Ammon's horn (tissue), 1 donor: Measurements from ENCODE around the gene PMM1.
"Not testable (repeated sequence)": the region's sequence is repeated elsewhere in the genome, so short reads cannot be mapped to it uniquely, and the experiment has no call there.

Experiments
- DNase-seq: peaks from one replicate; pipeline ENCODE4 v3.0.0-alpha.2; 2016; ENCODE audit warnings: low spot score

The PMM1 gene

DNA sequence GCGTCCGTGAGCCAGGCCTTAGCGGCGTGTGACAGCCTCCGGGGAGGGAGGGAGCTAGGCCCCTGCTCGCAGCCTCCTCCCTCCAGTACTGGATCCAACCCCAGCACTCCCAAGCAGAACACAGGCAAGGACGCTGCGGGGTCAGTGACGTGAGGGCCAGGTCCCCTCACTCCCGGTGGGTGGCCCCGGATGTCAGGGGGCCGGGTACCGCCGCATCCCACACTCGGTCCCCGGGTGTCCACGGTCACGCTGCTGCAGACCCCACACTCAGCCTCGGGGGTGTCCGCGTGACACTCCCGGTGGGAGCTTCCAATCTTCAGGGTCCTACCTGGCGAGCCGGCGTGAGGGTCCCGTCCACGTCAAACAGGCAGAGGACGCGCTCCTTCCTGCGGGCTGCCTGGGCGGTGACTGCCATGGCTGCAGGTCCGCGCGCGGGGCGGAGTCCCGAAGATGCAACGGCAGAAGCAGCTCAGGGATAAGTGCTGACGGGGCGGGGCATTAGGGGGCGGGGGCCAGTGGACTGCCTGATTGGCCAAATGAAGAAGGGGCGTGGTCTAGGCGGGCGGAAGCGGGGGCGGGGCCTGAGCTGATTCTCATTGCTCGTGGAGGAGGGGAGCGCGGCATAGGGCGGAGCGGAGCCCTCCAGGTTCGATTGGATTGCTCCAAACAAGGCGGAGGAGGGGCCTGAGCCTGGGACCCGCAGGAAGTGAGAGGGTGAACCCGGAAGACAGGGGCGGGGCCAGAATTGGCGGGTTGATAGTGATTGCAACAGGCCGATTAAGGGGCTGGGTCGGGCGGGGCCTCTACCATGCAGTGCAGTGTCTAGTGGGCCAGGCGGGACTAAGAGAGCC is at the start of gene PMM1:
Gene PMM1 (minus strand): TSS at position 450 of the 851 bp plus-strand sequence. CDS start 35 bp downstream, at position 415.
- DNase-seq, result peak; percentile 100

DNA sequence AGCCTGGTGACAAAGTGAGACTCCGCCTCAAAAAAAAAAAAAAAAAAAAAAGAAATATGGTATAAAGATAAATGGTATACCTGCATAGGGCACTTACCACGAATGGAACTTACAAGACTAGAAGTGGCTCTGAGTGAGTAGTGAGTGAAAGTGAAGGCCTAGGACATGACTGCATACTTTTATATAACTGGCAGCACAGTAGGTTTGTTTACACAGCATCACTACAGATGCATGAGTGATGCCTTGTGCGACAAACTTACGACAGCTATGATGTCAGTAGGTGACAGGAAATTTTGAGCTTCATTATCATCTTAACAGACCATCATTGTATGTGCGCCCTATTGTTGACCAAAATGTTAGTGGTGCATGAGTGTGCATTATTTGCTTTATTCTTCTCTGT is 49.1 kb upstream of the PMM1 start:
- DNase-seq, result no peak

DNA sequence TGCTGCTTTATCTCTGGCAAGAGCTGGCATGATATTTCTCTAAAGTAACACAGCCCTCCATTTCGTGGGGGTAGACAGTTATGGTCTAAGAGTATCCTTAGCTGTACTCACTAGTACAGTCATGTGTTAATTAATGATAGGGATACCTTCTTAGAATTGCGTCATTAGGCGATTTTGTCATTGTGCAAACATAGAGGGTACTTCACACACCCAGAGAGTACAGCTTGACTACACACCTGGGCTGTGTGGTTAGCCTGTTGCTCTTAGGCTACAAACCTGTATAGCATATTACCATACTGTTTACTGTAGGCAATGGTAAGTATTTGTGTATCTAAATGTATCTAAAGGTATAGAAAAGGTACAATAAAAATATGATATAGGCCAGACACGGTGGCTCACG is 48.5 kb upstream of the PMM1 start:
- DNase-seq, result no peak

- DNase-seq, result not testable (repeated sequence)
These were observed 48.0 kb upstream of the PMM1 start for GRCh38 chr22:41637623-41638022.

- DNase-seq, result no peak
These were observed 46.8 kb upstream of the PMM1 start for GRCh38 chr22:41636467-41636866.

DNA sequence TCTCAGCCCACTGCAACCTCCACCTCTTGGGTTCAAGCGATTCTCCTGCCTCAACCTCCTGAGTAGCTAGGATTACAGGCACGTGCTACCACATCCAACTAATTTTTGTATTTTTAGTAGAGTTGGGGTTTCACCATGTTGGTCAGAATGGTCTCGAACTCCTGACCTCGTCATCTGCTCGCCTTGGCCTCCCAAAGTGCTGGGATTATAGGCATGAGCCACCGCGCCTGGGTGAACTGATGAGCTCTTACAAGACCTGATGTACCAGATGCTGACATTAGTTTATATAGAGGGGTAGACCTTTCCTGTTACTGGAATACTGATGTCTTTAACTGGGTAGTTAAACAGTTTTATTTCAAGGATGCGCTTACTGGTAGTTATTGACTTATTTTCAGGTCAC is 45.0 kb upstream of the PMM1 start:
- DNase-seq, result not testable (repeated sequence)

DNA sequence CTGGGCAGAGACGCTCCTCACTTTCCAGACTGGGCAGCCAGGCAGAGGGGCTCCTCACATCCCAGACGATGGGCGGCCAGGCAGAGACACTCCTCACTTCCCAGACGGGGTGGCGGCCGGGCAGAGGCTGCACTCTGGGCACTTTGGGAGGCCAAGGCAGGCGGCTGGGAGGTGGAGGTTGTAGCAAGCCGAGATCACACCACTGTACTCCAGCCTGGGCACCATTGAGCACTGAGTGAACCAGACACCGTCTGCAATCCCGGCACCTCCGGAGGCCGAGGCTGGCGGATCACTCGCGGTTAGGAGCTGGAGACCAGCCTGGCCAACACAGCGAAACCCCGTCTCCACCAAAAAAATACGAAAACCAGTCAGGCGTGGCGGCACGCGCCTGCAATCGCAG is 42.0 kb upstream of the PMM1 start:
- DNase-seq, result not testable (repeated sequence)

DNA sequence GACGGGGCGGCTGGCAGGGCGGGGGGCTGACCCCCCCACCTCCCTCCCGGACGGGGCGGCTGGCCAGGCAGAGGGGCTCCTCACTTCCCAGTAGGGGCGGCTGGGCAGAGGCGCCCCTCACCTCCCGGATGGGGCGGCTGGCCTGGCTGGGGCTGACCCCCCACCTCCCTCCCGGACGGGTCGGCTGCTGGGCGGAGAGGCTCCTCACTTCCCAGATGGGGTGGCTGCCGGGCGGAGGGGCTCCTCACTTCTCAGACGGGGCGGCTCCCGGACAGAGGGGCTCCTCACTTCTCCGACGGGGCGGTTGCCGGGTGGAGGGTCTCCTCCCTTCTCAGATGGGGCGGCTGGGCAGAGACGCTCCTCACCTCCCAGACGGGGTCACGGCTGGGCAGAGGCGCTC is 41.5 kb upstream of the PMM1 start:
- DNase-seq, result not testable (repeated sequence)

DNA sequence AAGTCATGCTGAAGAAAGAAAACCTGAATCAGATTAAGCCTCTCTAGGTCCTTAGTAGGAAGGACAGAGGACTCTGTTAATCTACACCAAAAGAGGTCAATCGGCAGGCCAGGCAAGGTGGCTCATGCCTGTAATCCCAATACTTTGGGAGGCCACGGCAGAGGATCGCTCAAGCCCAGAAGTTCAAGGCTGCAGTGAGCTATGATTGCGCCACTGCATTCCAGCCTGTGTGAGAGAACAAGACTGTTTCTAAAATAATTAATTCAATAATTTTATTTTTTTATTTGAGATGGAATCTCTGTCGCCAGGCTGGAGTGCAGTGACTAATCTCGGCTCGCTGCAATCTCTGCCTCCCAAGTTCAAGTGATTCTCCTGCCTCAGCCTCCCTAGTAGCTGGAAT is 35.9 kb upstream of the PMM1 start:
- no peak for DNase-seq

DNA sequence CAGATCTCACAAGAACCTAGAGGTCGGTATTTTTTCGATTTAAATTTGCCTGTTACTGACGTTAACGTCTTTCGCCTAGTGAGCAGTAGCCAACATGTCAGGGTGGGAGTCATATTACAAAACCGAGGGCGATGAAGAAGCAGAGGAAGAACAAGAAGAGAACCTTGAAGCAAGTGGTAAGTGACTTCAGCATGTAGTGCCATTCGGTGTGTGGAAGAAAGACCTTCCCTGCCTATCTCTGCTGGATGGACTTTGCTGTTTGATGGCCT is 32.2 kb upstream of the PMM1 start:
- no peak for DNase-seq

GRCh38 chr22:41621099-41621910 is 31.7 kb upstream of the PMM1 start, which contains the start of gene XRCC6:
Gene XRCC6 (plus strand): TSS chr22:41621295. CDS start chr22:41622005, 710 bp downstream.
- peak; percentile 100 for DNase-seq

- DNase-seq, result peak; percentile 47
These were observed 31.0 kb upstream of the PMM1 start, which contains the start of gene DESI1 for GRCh38 chr22:41620589-41621098. Gene DESI1 (minus strand): TSS chr22:41621043. CDS start chr22:41620839, 204 bp downstream.

DNA sequence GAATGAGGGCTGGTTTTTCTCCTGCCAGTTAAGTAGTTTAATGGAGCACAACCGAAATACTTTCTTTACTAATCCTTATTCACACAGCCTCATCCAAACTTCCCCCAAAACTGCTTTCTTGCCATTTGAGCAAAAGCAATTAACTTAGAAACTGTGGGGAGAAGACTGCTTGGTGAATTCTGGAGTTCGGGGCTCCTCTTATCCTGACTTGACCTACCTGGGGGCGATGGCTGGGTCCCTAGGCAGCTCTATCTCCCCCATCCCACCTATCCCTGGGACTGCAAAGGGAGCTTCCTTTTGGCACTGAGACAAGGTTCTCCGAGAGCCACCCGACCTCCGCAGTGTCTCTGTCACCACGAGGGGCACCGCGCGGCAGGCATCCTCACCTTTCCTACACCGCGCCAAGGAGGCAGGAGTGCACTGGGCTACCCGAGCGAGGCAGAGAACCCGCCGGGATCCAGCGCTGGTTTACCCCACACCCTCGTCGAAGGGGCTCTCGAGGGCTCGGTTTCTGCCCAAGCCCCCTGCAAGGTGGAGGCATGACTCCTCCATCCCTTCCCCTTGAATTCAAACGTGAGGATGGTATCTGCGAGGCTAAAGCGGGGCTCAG is 30.4 kb upstream of the PMM1 start:
- peak; percentile 37 for DNase-seq

DNA sequence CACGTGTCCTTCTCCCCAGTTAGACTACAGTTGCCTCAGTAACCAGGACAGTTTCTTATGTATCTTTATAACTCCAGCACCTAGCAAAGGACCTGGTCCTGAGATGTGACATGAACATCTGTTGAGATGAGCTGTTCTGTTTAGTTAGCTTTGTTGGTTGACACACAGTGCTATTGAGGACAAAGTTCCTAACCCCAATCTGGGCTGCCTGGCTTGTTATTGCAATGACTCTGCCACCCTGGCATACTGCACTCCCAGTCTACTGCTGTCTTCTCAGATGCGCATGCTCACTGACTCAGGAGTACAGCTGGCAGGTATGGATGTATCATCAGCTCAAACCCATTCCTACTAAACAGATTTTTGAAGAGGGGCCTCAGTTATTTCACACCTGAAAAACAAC is 23.8 kb upstream of the PMM1 start:
- DNase-seq, result no peak

- no peak for DNase-seq
These were observed 23.1 kb upstream of the PMM1 start for GRCh38 chr22:41612603-41613306.

- DNase-seq, result no peak
These were observed 18.7 kb upstream of the PMM1 start for GRCh38 chr22:41608386-41608785.

- DNase-seq, result no peak
These were observed 14.3 kb upstream of the PMM1 start for GRCh38 chr22:41603873-41604332.

- no peak for DNase-seq
These were observed 11.3 kb upstream of the PMM1 start for GRCh38 chr22:41600976-41601375.

DNA sequence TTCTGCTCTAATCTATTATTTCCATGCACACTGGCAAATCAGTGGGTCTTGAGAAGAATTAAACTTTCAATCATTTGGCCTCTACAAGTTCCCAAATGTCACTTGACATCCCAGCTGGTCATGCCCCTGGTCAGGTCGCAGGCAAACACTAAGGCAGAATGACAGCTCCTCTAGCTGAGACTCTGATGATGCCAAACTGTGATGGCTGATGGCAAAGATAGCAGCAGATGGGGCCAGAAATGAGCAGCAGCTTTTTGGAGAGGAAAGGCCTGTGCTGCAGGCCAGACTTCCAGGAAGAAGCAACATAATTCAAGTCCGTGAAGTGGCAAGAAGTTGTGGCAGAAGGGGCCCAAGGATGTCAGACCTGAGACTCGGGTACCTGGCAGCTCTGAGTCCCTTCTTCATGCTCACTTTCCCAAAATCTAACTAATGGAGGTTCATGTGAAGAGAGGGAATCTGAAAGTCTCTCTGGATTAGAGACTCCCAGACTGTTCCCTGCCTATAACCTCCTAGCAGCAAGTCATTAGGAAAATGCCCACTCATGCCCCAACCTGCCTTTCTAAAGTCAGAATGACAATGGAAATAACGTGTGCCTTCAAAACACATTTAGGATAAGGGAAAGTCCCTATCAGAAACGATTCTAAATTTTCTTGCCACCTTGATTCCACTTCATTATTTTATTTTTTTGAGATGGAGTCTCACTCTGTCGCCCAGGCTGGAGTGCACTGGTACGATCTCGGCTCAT is 9.4 kb upstream of the PMM1 start:
- DNase-seq, result no peak

DNA sequence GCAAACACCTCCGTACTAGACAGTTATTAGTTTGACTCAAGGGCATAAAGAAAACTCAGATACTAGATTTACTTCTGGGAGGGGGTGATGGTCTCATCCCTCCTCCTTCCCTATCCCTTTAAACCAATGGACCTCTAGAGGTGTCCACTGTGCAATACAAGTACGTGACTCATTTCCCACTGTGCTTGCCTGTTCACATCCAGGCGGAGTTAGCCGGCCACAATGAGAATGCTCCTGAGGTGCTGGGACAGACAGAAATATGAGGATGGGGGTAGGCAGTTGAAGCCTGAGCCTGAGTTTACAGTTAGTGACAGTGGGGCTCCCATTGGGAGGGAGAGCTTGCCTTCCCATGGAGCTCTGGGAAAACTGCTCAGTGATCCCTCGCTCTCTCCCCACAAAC is 8.4 kb upstream of the PMM1 start:
- DNase-seq, result no peak

- DNase-seq, result no peak
These were observed 8.0 kb upstream of the PMM1 start for GRCh38 chr22:41597635-41597953.
